Progenitor cell of endocrine pancreas (in vitro differentiated cells): Measurements from ENCODE around the gene ENO2. TPM values are rescaled to one million over a fixed set of nuclear protein-coding genes. Genes with fewer than 3 reads are reported as not detected.

Experiments
- DNase-seq: peaks from one replicate; pipeline ENCODE4 v3.0.0; 2021; ENCODE audit warnings: low spot score; ENCODE audit not compliant: unreplicated experiment
- H3K27ac Mint-ChIP-seq: 2 replicates; pipeline ENCODE4 v1.8.0; 2021; ENCODE audit warnings: mild to moderate bottlenecking, moderate library complexity, mixed read lengths
- H3K27me3 Mint-ChIP-seq: 2 replicates; pipeline ENCODE4 v1.8.0; 2021; ENCODE audit warnings: mixed read lengths
- H3K36me3 Mint-ChIP-seq: 2 replicates; pipeline ENCODE4 v1.8.0; 2022; ENCODE audit warnings: mixed read lengths; ENCODE audit not compliant: insufficient read depth
- H3K4me1 Mint-ChIP-seq: 2 replicates; pipeline ENCODE4 v1.8.0; 2021; ENCODE audit warnings: low read depth, mixed read lengths
- H3K4me3 Mint-ChIP-seq: 2 replicates; pipeline ENCODE4 v1.8.0; 2021; ENCODE audit warnings: low read depth, mild to moderate bottlenecking, moderate library complexity, mixed read lengths
- H3K9me3 Mint-ChIP-seq: 2 replicates; pipeline ENCODE4 v1.8.0; 2021; ENCODE audit warnings: low read depth, mixed read lengths
- total RNA-seq: library from RNA; stranded (reverse); gene quantifications from 2 replicates; pipeline ENCODE4 v1.2.1, GENCODE V29; 2021
- TF ChIP-seq, protein P1 (sequence below): fragments of 200-600 bp; sonication (generic); IDR thresholded peaks from one replicate; pipeline ENCODE4 v1.5.0; 2021; ENCODE audit warnings: antibody characterized with exemption, mild to moderate bottlenecking; ENCODE audit not compliant: unreplicated experiment

ENO2 gene
- total RNA-seq, 1 donor from 2014 or later: 77.9 TPM

GRCh38 chr12:6954316-6955107 is 40.1 kb downstream of the ENO2 start:
- TF ChIP-seq, protein P1, sequence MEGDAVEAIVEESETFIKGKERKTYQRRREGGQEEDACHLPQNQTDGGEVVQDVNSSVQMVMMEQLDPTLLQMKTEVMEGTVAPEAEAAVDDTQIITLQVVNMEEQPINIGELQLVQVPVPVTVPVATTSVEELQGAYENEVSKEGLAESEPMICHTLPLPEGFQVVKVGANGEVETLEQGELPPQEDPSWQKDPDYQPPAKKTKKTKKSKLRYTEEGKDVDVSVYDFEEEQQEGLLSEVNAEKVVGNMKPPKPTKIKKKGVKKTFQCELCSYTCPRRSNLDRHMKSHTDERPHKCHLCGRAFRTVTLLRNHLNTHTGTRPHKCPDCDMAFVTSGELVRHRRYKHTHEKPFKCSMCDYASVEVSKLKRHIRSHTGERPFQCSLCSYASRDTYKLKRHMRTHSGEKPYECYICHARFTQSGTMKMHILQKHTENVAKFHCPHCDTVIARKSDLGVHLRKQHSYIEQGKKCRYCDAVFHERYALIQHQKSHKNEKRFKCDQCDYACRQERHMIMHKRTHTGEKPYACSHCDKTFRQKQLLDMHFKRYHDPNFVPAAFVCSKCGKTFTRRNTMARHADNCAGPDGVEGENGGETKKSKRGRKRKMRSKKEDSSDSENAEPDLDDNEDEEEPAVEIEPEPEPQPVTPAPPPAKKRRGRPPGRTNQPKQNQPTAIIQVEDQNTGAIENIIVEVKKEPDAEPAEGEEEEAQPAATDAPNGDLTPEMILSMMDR: no peak
- Mint-ChIP-seq H3K9me3 (no peaks in the 10 kb centered on the region), H3K27me3 (no peaks in the 10 kb centered on the region), H3K4me1 (peaks cover 1% of the 10 kb centered on the region), H3K36me3 (peaks cover 9% of the 10 kb centered on the region), H3K4me3 (no peak overlapping the region), H3K27ac (peak overlapping the region; percentile 77)
- no peak for DNase-seq

- Mint-ChIP-seq H3K9me3 (no peaks in the 10 kb centered on the region), H3K27ac (peak overlapping the region; percentile 37), H3K4me1 (no peaks in the 10 kb centered on the region), H3K36me3 (peaks cover 9% of the 10 kb centered on the region), H3K27me3 (no peaks in the 10 kb centered on the region), H3K4me3 (no peak overlapping the region)
- no peak for DNase-seq
- TF ChIP-seq, protein P1: no peak
Measured at GRCh38 chr12:6955108-6956020, 41.0 kb downstream of the ENO2 start.

DNA sequence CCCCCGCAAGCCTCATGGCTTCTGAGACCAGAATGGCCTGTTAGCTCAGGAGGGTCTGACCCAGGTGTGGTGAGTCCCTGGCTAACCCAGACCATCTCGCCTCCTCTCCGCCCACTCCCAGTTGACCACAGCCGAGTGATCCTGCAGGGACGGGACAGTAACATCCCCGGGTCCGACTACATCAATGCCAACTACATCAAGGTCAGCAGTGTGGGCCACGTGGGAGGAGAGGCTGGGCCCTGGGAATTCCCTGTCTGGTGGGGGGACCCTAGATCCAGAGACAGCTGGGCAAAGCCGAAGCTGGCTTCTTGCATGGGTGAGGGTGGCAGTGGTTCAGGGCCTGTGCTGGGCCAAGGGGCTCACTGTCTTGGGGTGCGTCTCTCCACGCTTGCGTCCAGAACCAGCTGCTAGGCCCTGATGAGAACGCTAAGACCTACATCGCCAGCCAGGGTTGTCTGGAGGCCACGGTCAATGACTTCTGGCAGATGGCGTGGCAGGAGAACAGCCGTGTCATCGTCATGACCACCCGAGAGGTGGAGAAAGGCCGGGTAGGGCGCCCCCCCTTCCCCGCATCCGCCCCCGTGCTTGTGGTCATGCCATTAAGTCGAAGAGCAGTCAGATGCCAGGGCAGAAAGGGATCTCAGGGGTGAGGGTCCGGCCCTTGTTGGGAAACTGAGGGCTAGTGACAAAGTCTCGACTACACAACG is 41.8 kb downstream of the ENO2 start:
- TF ChIP-seq, protein P1: no peak
- Mint-ChIP-seq H3K27me3 (no peaks in the 10 kb centered on the region), H3K4me3 (no peak overlapping the region), H3K4me1 (peaks cover under 1% of the 10 kb centered on the region), H3K36me3 (peaks cover 9% of the 10 kb centered on the region), H3K27ac (peak overlapping the region; percentile 54), H3K9me3 (no peaks in the 10 kb centered on the region)
- DNase-seq: no peak

- H3K27me3 Mint-ChIP-seq: no peaks in the 10 kb centered on the region
- no peak for DNase-seq
- peaks cover 11% of the 10 kb centered on the region for H3K4me1 Mint-ChIP-seq
- no peak overlapping the region for H3K27ac Mint-ChIP-seq
- no peak overlapping the region for H3K4me3 Mint-ChIP-seq
- TF ChIP-seq, protein P1: no peak
- peaks cover 9% of the 10 kb centered on the region for H3K36me3 Mint-ChIP-seq
- no peaks in the 10 kb centered on the region for H3K9me3 Mint-ChIP-seq
Measured at GRCh38 chr12:6957151-6957701, 42.8 kb downstream of the ENO2 start.
